ENCODE data around the gene DNAJC4. TPM values are rescaled to one million over a fixed set of nuclear protein-coding genes. Genes with fewer than 3 reads are reported as not detected.

The DNAJC4 gene
- total RNA-seq, 1 donor from 2014 or later = 39.1 TPM

DNA sequence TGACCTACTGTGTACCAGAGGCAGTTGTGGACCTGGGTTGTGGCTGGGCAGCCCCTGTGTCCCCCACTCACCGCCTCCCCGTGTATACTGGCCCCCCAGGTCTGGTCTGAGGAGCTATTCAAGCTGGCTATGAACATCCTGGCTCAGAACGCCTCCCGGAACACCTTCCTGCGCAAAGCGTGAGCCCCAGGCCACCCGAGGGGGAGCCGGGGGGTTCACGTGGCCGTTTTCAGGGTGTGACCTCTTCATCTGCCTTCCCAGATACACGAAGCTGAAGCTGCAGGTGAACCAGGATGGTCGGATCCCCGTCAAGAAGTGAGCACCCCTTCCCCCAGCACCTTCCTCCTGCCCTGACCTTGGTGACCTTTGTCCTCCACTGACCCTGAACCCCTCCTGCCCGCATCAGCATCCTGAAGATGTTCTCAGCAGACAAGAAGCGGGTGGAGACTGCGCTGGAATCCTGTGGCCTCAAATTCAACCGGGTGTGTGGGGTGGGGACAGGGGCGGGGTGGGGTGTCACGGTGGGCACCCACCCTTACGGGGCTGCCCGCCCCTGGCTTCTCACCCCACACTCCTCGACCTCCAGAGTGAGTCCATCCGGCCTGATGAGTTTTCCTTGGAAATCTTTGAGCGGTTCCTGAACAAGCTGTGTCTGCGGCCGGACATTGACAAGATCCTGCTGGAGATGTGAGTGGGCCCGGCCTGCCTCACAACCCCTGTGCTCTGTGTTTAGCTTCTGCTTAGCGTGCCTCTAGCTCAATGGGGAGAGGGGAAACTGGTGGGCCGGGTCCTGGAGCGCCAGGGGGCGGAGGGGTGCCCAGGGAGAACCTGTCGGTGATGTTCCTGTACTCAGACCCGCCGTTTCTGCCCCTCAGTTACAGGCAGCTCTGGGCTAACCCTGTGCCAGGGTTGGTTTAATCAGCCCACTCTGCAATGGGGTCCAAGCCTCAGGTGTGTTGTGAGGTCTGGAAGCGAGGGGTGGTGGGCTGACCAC, 25.1 kb downstream of the DNAJC4 start:
- Mint-ChIP-seq H3K36me3 (ENCODE audit: insufficient read depth) (peaks cover 12% of the 10 kb centered on the region), H3K27me3 (no peaks in the 10 kb centered on the region), H3K27ac (no peak overlapping the region), H3K9me3 (ENCODE audit: low read depth) (no peaks in the 10 kb centered on the region), H3K4me1 (ENCODE audit: low read depth) (peaks cover 7% of the 10 kb centered on the region), H3K4me3 (ENCODE audit: low read depth) (no peak overlapping the region)
- TF ChIP-seq, protein P1, sequence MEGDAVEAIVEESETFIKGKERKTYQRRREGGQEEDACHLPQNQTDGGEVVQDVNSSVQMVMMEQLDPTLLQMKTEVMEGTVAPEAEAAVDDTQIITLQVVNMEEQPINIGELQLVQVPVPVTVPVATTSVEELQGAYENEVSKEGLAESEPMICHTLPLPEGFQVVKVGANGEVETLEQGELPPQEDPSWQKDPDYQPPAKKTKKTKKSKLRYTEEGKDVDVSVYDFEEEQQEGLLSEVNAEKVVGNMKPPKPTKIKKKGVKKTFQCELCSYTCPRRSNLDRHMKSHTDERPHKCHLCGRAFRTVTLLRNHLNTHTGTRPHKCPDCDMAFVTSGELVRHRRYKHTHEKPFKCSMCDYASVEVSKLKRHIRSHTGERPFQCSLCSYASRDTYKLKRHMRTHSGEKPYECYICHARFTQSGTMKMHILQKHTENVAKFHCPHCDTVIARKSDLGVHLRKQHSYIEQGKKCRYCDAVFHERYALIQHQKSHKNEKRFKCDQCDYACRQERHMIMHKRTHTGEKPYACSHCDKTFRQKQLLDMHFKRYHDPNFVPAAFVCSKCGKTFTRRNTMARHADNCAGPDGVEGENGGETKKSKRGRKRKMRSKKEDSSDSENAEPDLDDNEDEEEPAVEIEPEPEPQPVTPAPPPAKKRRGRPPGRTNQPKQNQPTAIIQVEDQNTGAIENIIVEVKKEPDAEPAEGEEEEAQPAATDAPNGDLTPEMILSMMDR (IDR thresholded peaks at IDR 0.05; ENCODE audit: unreplicated experiment) = no peak
- DNase-seq (ENCODE audit: low spot score, unreplicated experiment) = no peak

DNA sequence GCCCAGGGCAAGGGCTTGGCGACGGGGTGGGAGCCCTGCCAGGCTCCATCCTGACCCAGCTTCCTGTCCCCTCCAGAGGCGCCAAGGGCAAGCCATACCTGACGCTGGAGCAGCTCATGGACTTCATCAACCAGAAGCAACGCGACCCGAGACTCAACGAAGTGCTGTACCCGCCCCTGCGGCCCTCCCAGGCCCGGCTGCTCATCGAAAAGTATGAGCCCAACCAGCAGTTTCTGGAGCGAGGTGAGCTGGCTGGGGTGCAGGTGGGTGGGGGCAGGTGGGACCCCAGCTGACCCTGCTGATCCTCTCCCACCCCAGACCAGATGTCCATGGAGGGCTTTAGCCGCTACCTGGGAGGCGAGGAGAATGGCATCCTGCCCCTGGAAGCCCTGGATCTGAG, 26.0 kb downstream of the DNAJC4 start:
- Mint-ChIP-seq H3K9me3 (ENCODE audit: low read depth) (no peaks in the 10 kb centered on the region), H3K27ac (no peak overlapping the region), H3K27me3 (no peaks in the 10 kb centered on the region), H3K4me1 (ENCODE audit: low read depth) (peaks cover 7% of the 10 kb centered on the region), H3K4me3 (ENCODE audit: low read depth) (no peak overlapping the region), H3K36me3 (ENCODE audit: insufficient read depth) (peaks cover 12% of the 10 kb centered on the region)
- no peak for DNase-seq (ENCODE audit: low spot score, unreplicated experiment)
- TF ChIP-seq, protein P1 (IDR thresholded peaks at IDR 0.05; ENCODE audit: unreplicated experiment) = no peak

- TF ChIP-seq, protein P1 (IDR thresholded peaks at IDR 0.05; ENCODE audit: unreplicated experiment) = no peak
- H3K36me3 Mint-ChIP-seq (ENCODE audit: insufficient read depth) = peaks cover 15% of the 10 kb centered on the region
- DNase-seq (ENCODE audit: low spot score, unreplicated experiment) = no peak
- no peak overlapping the region for H3K27ac Mint-ChIP-seq
- H3K27me3 Mint-ChIP-seq = no peaks in the 10 kb centered on the region
- no peaks in the 10 kb centered on the region for H3K9me3 Mint-ChIP-seq (ENCODE audit: low read depth)
- H3K4me1 Mint-ChIP-seq (ENCODE audit: low read depth) = no peaks in the 10 kb centered on the region
- H3K4me3 Mint-ChIP-seq (ENCODE audit: low read depth) = no peak overlapping the region
These were observed 28.0 kb downstream of the DNAJC4 start for GRCh38 chr11:64258356-64258755.

- H3K4me3 Mint-ChIP-seq (ENCODE audit: low read depth) = no peak overlapping the region
- no peak for DNase-seq (ENCODE audit: low spot score, unreplicated experiment)
- H3K27me3 Mint-ChIP-seq = no peaks in the 10 kb centered on the region
- no peaks in the 10 kb centered on the region for H3K9me3 Mint-ChIP-seq (ENCODE audit: low read depth)
- TF ChIP-seq, protein P1 (IDR thresholded peaks at IDR 0.05; ENCODE audit: unreplicated experiment) = no peak
- no peaks in the 10 kb centered on the region for H3K4me1 Mint-ChIP-seq (ENCODE audit: low read depth)
- peaks cover 15% of the 10 kb centered on the region for H3K36me3 Mint-ChIP-seq (ENCODE audit: insufficient read depth)
- peak overlapping the region; percentile 59 for H3K27ac Mint-ChIP-seq
These were observed 28.7 kb downstream of the DNAJC4 start for GRCh38 chr11:64258946-64259532.

DNA sequence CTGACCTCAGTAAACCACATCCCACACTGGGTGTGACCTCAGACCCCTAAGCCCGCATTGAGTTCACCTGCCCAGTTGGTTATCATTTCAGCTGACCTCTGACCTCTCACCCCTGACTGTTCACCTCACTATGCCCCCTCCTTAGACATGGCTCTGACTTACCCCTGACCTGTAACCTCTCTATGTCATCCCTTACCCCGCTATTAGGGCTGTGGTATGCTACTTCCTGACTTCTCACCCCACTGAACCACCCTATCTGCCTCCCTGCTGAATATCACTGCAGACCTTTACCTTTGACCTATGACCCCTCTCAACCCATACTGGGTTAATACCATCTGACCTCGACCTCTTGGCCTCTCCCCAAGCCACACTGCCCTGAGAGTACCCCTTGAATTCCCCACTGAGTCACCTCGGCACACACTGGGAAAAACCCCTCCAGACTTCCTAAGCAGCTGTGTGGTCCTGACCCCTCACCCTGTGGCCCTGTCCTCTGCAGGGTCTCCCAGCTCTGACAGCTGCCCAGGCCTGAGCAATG, 29.3 kb downstream of the DNAJC4 start:
- DNase-seq (ENCODE audit: low spot score, unreplicated experiment) = no peak
- no peaks in the 10 kb centered on the region for H3K9me3 Mint-ChIP-seq (ENCODE audit: low read depth)
- H3K36me3 Mint-ChIP-seq (ENCODE audit: insufficient read depth) = peaks cover 15% of the 10 kb centered on the region
- H3K4me1 Mint-ChIP-seq (ENCODE audit: low read depth) = no peaks in the 10 kb centered on the region
- no peak overlapping the region for H3K4me3 Mint-ChIP-seq (ENCODE audit: low read depth)
- no peaks in the 10 kb centered on the region for H3K27me3 Mint-ChIP-seq
- TF ChIP-seq, protein P1 (IDR thresholded peaks at IDR 0.05; ENCODE audit: unreplicated experiment) = no peak
- peak overlapping the region; percentile 59 for H3K27ac Mint-ChIP-seq

Measured in progenitor cell of endocrine pancreas (in vitro differentiated cells).